ENCODE results near the gene LGALS14. TPM values are rescaled to one million over a fixed set of nuclear protein-coding genes. Genes with fewer than 3 reads are reported as not detected.

Gene LGALS14
- total and polyA plus RNA-seq, 2 of the 8 experiments (the other 6 are each of a cell fraction or from before 2014, with no cell fraction given): 0.50 to 0.77 TPM

DNA sequence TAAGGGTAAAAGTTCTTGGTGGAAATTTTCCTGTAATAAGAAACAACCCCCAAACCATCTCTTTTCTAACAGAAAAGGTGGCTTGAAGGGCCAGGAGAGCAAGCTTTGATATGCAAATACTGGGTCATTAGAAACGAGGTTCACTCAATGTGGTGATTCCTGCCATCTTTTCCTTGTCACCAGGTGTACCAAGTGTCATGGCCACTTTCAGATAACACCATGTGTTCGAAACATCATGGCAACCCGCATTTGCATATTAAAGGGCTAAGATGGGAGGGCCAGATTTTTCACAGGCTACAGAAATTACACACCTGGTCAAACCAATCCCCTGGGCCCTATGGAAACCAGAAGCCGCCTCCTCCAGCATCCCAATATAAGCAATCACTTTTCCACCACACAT is 33.3 kb upstream of the LGALS14 start:
- FAIRE-seq (peak; percentile 82), DNase-seq (ENCODE audit: low read depth in 1 of 2, low spot score in 2 of 2) (no peak)
- H4K91ac ChIP-seq (replicated peaks; ENCODE audit: insufficient read length, low read length): no peak overlapping the region
- CTCF ChIA-PET (ENCODE audit: partially characterized antibody): interaction anchor here (0.6 to 7.2 kb wide), 15 partner anchors 17 to 196 kb away, joined by 3 to 108 read pairs (median 4); partner anchors contain the start of gene DLL3
- no peak overlapping the region for H3K4ac ChIP-seq (replicated peaks; ENCODE audit: insufficient read length, low read depth, low read length)
- POLR2A ChIA-PET (ENCODE audit: partially characterized antibody): interaction anchor here (0.9 to 1.6 kb wide), 2 partner anchors 118 to 163 kb away, joined by 3 read pairs; no protein-coding TSS in a partner anchor
- H3K23me2 ChIP-seq (ENCODE audit: low read depth, low read length): no peaks in the 10 kb centered on the region
- 62% methylated on average over 4 of the region's 4 CpGs; no CpG with 5 or more reads in 1 of the 2 experiments for WGBS, 2 experiments (ENCODE audit: extremely low coverage in 1 of 2, insufficient coverage in 1 of 2, insufficient read length in 1 of 2, insufficient replicate concordance in 2 of 2, low coverage in 1 of 2, low lambda C conversion rate in 2 of 2, missing lambda C conversion rate in 1 of 2)
- H4K20me1 ChIP-seq (replicated peaks in 1 of 2; ENCODE audit: control insufficient read depth in 1 of 2, insufficient read depth in 2 of 2, low read length in 2 of 2): no peaks in the 10 kb centered on the region
- H3K4me2 ChIP-seq (ENCODE audit: insufficient read depth in 1 of 2, low read depth in 2 of 2, low read length in 2 of 2): 0 out of 4 replicates have a peak overlapping the region, but pooled peaks of 1 of the 2 experiments have one; percentile 12
- no peak overlapping the region for H4K5ac ChIP-seq (ENCODE audit: insufficient read length, low read depth, low read length)
- H3K4me1 ChIP-seq (replicated peaks in 1 of 4; ENCODE audit: control insufficient read depth in 3 of 4, insufficient read depth in 4 of 4, low read length in 3 of 4): peaks cover 0 to 8% (median 2%) of the 10 kb centered on the region in 4 experiments; a peak in 2 of 7 replicates
- H3K23ac ChIP-seq (ENCODE audit: insufficient read length): no peak overlapping the region
- no peaks in the 10 kb centered on the region for H3K27me3 ChIP-seq (replicated peaks in 1 of 4; ENCODE audit: control insufficient read depth in 3 of 4, extremely low read depth in 1 of 4, insufficient read depth in 3 of 4, low read length in 3 of 4)
- H3K9me3 ChIP-seq (ENCODE audit: insufficient read depth in 2 of 2, low read depth in 1 of 2, low read length in 1 of 2): peaks cover 3% of the 10 kb centered on the region in 2 experiments; a peak in 2 of 4 replicates
- no peaks in the 10 kb centered on the region for H3K79me1 ChIP-seq (ENCODE audit: low read depth, low read length)
- no peak overlapping the region for H3K18ac ChIP-seq (ENCODE audit: extremely low read depth, low read length)
- H3K14ac ChIP-seq (ENCODE audit: insufficient read length): no peak overlapping the region
- H4K8ac ChIP-seq (ENCODE audit: extremely low read depth, insufficient read depth, low read length): no peak overlapping the region
- no peak overlapping the region for H2BK120ac ChIP-seq (replicated peaks; ENCODE audit: low read depth, low read length)
- H3K36me3 ChIP-seq (ENCODE audit: control insufficient read depth in 2 of 4, insufficient read depth in 4 of 4, low read length in 3 of 4): no peaks in the 10 kb centered on the region
- H2AFZ ChIP-seq (ENCODE audit: low read length): no peak overlapping the region
- no peak overlapping the region; a peak in 1 of 8 replicates for H3K4me3 ChIP-seq (ENCODE audit: extremely low read depth in 1 of 4, insufficient read depth in 2 of 4, low read depth in 3 of 4, low read length in 4 of 4)
- no peak overlapping the region for H2BK12ac ChIP-seq (ENCODE audit: low read depth, low read length)
- H2AK5ac ChIP-seq (ENCODE audit: low read depth, low read length): no peak overlapping the region
- no peak overlapping the region for H2BK5ac ChIP-seq (ENCODE audit: low read depth, low read length)
- TF ChIP-seq KDM1A (IDR thresholded peaks at IDR 0.05; ENCODE audit: borderline replicate concordance, low read length) (no peak), RXRA (IDR thresholded peaks at IDR 0.05; ENCODE audit: insufficient read depth, low read depth, low read length) (no peak), EGR1 (IDR thresholded peaks at IDR 0.05; ENCODE audit: borderline replicate concordance, low read depth, low read length) (no peak), YY1 (IDR thresholded peaks at IDR 0.05; ENCODE audit: low read depth, low read length) (peak; percentile 72; the same call in 1 of the 2 replicates), BRCA1 (IDR thresholded peaks at IDR 0.05; ENCODE audit: low read depth, low read length) (no peak), HDAC2 (IDR thresholded peaks at IDR 0.05; ENCODE audit: borderline replicate concordance in 1 of 2, low read depth in 2 of 2, low read length in 2 of 2) (no peak), ASH2L (IDR thresholded peaks at IDR 0.05; ENCODE audit: low read length) (no peak), SIRT6 (IDR thresholded peaks at IDR 0.05; ENCODE audit: low read length) (no peak), KDM5A (IDR thresholded peaks at IDR 0.05; ENCODE audit: low read length) (no peak), CHD1 (IDR thresholded peaks at IDR 0.05; ENCODE audit: low read depth, low read length) (no peak), POLR2AphosphoS5 (IDR thresholded peaks at IDR 0.05; ENCODE audit: low read depth, low read length) (no peak)
- TF ChIP-seq, protein P1, sequence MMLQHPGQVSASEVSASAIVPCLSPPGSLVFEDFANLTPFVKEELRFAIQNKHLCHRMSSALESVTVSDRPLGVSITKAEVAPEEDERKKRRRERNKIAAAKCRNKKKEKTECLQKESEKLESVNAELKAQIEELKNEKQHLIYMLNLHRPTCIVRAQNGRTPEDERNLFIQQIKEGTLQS (IDR thresholded peaks at IDR 0.05; ENCODE audit: insufficient read depth, low read depth, low read length): no peak
- TF ChIP-seq, protein P2, sequence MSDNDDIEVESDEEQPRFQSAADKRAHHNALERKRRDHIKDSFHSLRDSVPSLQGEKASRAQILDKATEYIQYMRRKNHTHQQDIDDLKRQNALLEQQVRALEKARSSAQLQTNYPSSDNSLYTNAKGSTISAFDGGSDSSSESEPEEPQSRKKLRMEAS (IDR thresholded peaks at IDR 0.05): peak; percentile 45; the same call in 1 of the 2 replicates
- no peak overlapping the region for H3K27ac ChIP-seq (ENCODE audit: low read depth, low read length)
- no peaks in the 10 kb centered on the region for H3K79me2 ChIP-seq (ENCODE audit: control insufficient read depth in 1 of 2, insufficient read depth in 2 of 2, low read length in 2 of 2)
- no peak overlapping the region for H2BK20ac ChIP-seq (ENCODE audit: low read length)
- H3K56ac ChIP-seq (replicated peaks; ENCODE audit: insufficient read length, low read depth, low read length): no peak overlapping the region
- H2BK15ac ChIP-seq (ENCODE audit: low read length): no peak overlapping the region
- H3K9ac ChIP-seq (replicated peaks in 1 of 4; ENCODE audit: extremely low read depth in 1 of 4, low read depth in 3 of 4, low read length in 3 of 4): no peak overlapping the region

All from H1 (cell line).